Measurements from ENCODE around the gene FGGY.
"Not testable (repeated sequence)": the region's sequence is repeated elsewhere in the genome, so short reads cannot be mapped to it uniquely, and the experiment has no call there.

The FGGY gene

GRCh38 chr1:59487335-59488031, 190.6 kb downstream of the FGGY start:
- peak overlapping the region in 8 of 21 experiments; percentile 13 to 60 (median 25) for H3K27ac ChIP-seq
- no peak overlapping the region for H3K4me3 ChIP-seq

- Histone ChIP-seq H3K27ac (no peak overlapping the region), H3K4me3 (no peak overlapping the region)
Measured at GRCh38 chr1:59492500-59492899, 195.6 kb downstream of the FGGY start.

- H3K27ac ChIP-seq = peak overlapping the region in 3 of 21 experiments; percentile 10 to 74 (median 36)
Measured at GRCh38 chr1:59494145-59494833, 197.4 kb downstream of the FGGY start.

GRCh38 chr1:59496156-59496555, 199.3 kb downstream of the FGGY start:
- not testable (repeated sequence) for H3K4me3 ChIP-seq, H3K27ac ChIP-seq

More at GRCh38 chr1:59494145-59494833, 197.4 kb downstream of the FGGY start:
- H3K4me3 ChIP-seq = no peak overlapping the region

GRCh38 chr1:59497616-59498015, 200.7 kb downstream of the FGGY start:
- Histone ChIP-seq H3K4me3 (no peak overlapping the region), H3K27ac (no peak overlapping the region)

GRCh38 chr1:59498640-59499039, 201.7 kb downstream of the FGGY start:
- H3K4me3 ChIP-seq = no peak overlapping the region

GRCh38 chr1:59499273-59499942, 202.5 kb downstream of the FGGY start:
- Histone ChIP-seq H3K27ac (no peak overlapping the region), H3K4me3 (no peak overlapping the region)

More at GRCh38 chr1:59498640-59499039, 201.7 kb downstream of the FGGY start:
- H3K27ac ChIP-seq = no peak overlapping the region

- H3K27ac ChIP-seq = no peak overlapping the region
- no peak overlapping the region for H3K4me3 ChIP-seq
Measured at GRCh38 chr1:59499943-59500569, 203.2 kb downstream of the FGGY start.

- H3K4me3 ChIP-seq = no peak overlapping the region
- no peak overlapping the region for H3K27ac ChIP-seq
Measured at GRCh38 chr1:59500950-59501742, 204.3 kb downstream of the FGGY start.

GRCh38 chr1:59502009-59502691, 205.3 kb downstream of the FGGY start:
- H3K4me3 ChIP-seq = no peak overlapping the region
- no peak overlapping the region for H3K27ac ChIP-seq

GRCh38 chr1:59504276-59504675, 207.4 kb downstream of the FGGY start:
- Histone ChIP-seq H3K27ac (no peak overlapping the region), H3K4me3 (no peak overlapping the region)

GRCh38 chr1:59505596-59506028, 208.7 kb downstream of the FGGY start:
- Histone ChIP-seq H3K4me3 (no peak overlapping the region), H3K27ac (peak overlapping the region in 1 of 21 experiments; percentile 15)

GRCh38 chr1:59506952-59507351, 210.1 kb downstream of the FGGY start:
- Histone ChIP-seq H3K27ac (peak overlapping the region in 2 of 21 experiments; percentile 8 to 16), H3K4me3 (no peak overlapping the region)

- H3K27ac ChIP-seq = no peak overlapping the region
- no peak overlapping the region for H3K4me3 ChIP-seq
Measured at GRCh38 chr1:59509341-59509875, 212.5 kb downstream of the FGGY start.

- H3K4me3 ChIP-seq = no peak overlapping the region
- H3K27ac ChIP-seq = no peak overlapping the region
Measured at GRCh38 chr1:59510249-59510648, 213.4 kb downstream of the FGGY start.

- Histone ChIP-seq H3K4me3 (no peak overlapping the region), H3K27ac (no peak overlapping the region)
Measured at GRCh38 chr1:59511476-59512465, 214.9 kb downstream of the FGGY start.

GRCh38 chr1:59512702-59513101, 215.8 kb downstream of the FGGY start:
- H3K27ac ChIP-seq = no peak overlapping the region

More at GRCh38 chr1:59512702-59513101, 215.8 kb downstream of the FGGY start:
- H3K4me3 ChIP-seq = no peak overlapping the region
